Neural progenitor cell (in vitro differentiated cells): Measurements from ENCODE around the gene PHACTR1.

ENCODE experiments used
- CTCF ChIP-seq: fragments of 200-600 bp; sonication (generic); IDR thresholded peaks from 2 replicates; pipeline ENCODE4 v1.5.1; 2017; ENCODE audit warnings: antibody characterized with exemption, mild to moderate bottlenecking
- EZH2 ChIP-seq: fragments of 200-600 bp; sonication (generic); IDR thresholded peaks from 2 replicates; pipeline ENCODE4 v1.6.1; 2017; ENCODE audit warnings: antibody characterized with exemption, mild to moderate bottlenecking, moderate library complexity

- TF ChIP-seq CTCF, result no peak
- TF ChIP-seq EZH2, result no peak
Observed at GRCh38 chr6:12865671-12866181, 149.2 kb downstream of the PHACTR1 start.
